Endometrial microvascular endothelial cells (primary cell): ENCODE measurements around the gene TNFRSF1A. TPM values are rescaled to one million over a fixed set of nuclear protein-coding genes. Genes with fewer than 3 reads are reported as not detected.
"Not testable (repeated sequence)": the region's sequence is repeated elsewhere in the genome, so short reads cannot be mapped to it uniquely, and the experiment has no call there.

ENCODE experiments used
- in situ Hi-C: cut with HindIII; loops from 2 replicates; pipeline ENCODE4 v1.10.0; 2017; ENCODE audit warnings: low sequenced_read_pairs, low pct_unique_long_range_greater_than_20kb; ENCODE audit errors: inconsistent ontology term
- total RNA-seq: library from RNA; depleted of rRNA; stranded (reverse); fragments of >200 nt; gene quantifications from one replicate; pipeline ENCODE4 v1.2.3, GENCODE V29; 2015; ENCODE audit errors: inconsistent ontology term

TNFRSF1A gene
- total RNA-seq, 1 donor from 2014 or later = 254 TPM

DNA sequence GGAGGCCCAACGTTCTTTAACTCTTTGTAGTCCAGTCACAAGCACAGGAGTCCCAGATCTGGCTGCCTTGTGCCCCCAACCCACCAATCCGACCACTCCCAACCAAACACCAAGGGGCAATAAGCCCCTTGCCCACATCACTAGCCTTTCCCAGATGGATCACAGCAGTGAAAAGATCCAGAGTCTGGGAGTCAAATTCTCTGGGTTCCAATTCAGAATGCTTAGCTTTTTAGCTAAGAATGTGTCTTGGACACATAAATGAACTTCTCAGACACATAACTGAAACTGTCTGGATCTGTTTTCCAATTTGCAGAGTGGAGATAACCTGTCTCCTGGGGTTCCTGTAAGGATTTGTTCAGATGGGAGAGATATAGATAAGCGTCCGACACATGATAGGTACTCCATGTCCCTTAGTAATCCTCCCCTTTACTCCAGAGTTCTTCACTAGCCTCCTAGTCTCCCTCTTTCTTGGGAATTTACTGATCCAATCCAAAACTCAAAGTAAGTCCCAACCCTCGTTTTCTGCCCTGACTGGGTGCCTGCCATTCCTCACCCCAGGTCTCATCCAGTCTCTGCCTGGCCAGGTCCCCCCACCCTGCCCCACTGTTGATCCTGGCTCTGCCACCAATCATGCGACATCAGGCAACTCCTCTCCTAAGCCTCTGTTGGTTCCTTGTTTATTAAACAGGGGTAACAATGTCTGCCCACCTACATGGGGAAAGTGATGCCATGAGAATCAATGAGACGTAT lies 439 bp upstream of the TNFRSF1A start:
- in situ Hi-C loops = no loop called here

DNA sequence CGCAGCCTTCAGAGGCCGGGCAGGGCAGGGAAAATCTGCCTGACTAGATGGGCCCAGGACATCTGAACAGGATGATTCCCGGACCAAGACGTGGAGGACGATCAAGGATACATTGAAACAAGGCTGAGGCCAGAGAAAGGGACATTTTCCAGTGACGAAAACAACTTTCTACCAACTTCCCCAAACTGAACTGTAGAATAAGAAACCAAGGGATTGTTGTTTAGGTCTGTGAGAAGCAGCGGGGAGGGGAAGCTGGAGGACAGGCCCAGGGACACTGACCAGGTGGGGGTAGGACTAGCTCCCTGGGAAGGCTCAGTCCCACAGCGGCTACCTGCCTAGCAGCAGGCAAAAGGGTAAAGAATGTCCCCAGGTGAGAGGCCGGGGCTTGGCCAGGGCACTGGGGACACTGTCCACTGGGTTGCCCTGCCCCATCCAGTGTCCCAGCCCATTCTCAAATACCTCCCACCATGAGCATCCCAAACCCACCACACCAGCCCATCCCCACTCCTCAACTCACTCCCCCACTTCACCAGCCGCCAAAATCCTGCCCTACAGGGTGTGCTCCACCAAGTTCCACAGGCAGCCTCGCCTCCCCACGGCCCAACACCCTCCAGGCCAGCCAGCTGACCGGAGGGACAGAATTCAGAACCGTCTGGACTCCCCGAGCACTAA lies 995 bp downstream of the TNFRSF1A start:
- in situ Hi-C loops = no loop called here

DNA sequence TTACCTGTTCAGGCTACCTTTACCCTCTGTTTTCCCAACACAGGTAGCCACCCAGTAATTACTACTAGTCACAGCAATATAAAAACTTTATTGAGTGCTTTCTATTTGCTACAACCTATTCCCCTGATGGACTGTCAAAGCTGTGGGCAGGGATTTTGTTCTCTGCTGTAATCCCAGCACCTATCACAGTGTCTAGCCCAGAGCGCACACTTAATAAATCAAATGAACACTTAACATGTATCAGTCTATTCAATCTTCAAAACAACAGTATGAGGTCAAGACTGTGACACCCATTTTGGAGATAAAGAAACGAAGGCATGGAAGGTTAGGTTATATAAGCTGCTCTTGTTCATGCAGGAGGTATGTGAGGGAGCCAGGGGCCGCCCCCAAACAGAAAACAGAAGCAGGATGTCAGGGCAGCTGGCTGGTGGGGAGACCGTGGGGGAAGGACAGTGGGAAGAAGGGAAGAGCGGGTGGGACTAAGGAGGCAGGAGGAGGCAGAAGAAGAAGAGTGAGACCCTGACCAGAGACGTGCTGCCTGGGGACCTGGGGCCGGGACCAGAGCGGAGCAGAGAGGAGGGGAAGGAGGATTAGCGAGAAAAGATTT lies 1.7 kb downstream of the TNFRSF1A start:
- in situ Hi-C loops = no loop called here

DNA sequence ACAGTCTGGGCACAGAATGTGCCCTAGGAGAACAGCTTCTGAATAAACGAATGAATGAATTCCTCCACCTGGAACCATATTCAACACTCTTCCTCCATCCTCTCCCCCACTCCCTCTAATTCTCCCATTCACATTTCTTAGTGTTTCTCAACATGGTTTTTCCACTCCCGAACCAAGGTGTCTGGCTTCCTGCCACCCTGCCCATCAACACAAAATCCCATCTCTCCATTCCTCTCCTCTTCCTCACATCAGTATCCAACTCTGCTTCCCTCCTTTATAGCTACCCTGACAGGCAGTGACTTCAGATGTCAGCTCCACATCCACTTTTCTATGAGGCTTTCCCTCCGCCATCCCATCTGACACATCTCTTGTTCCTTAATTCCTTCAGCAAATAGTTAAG lies 2.9 kb downstream of the TNFRSF1A start:
- in situ Hi-C loops = no loop called here

DNA sequence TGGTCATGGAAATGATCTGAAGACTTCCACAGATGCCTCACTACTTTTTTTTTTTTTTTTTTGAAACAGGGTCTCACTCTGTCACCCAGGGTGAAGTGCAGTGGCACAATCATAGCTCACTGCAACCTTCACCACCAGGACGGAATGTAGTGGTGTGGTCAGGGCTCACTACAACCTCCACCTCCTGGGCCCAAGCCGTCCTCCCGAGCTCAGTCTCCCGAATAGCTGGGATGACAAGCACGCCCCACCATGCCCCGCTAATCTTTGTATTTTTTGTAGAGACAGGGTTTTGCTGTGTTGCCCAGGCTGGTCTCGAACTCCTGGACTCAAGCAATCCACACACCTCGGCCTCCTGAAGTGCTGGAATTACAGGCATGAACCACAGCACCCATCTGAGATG lies 3.3 kb downstream of the TNFRSF1A start:
- in situ Hi-C loops = not testable (repeated sequence)

DNA sequence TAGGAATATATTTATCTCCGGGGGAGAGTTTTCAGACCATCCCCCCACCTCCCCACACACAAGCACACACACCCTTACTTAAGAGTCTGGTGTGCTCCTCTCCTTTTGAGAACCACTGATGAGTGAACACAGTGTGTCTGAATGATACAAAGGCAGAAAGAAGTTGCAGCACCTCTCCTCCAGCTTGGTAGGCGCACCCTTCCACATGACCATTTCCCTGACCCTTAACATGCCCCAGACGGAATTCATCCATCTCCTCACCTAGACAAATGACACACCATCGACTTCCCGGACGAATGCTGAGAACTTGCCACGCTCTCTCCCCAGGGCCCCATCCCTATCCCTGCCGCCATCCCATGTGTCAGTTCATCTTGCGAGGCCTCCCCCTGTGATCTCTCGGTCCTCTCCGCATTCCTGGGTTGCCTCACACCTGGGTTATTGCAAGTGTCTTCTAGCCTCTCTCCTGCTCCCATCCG lies 3.9 kb downstream of the TNFRSF1A start:
- in situ Hi-C loops = no loop called here

DNA sequence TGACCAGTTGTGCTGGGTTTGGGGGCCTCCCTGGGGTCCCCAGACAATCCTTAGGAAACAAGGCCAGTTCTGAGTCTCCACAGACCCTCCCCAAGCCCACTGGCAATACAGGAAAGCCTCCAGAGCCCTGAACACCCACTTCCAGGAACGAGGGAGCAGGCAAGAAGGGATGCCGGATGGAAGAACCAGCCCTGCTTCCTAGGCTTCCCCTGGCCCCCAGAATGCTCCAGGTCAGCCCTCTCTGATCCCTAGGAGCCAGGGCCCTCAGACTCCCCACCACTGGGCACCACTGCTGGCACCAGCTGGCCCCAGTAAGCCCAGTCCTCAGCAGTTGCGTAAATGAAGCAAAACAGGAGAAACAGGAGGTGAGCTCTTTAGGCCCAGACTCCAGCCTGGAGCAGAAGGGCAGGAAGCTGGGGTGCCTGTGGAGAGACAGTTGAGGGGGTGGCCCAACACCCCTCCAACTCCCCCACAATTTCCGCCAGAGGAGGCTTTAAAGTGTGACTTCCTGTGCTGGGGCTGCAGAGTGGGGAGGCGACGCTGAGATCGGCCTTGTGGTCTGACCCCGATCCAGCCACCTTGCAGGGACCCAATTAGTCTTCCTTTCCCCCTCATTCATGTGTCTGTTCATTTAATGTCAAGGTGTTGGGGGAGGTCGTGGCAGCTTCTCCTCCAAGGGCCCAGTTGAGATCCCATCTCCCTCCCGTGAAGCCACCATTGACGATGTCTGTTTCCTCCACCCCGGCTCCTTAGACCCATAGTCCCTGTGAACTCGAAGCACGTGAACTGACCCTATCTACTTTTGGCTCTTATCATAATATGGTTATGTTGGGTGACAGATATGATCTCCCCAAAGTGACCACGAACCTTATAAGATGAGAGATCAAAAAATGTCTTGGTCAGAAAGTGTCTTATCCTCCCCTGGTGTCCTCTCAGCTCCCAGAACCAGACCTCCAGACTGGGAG lies 4.7 kb downstream of the TNFRSF1A start:
- in situ Hi-C loops = no loop called here

DNA sequence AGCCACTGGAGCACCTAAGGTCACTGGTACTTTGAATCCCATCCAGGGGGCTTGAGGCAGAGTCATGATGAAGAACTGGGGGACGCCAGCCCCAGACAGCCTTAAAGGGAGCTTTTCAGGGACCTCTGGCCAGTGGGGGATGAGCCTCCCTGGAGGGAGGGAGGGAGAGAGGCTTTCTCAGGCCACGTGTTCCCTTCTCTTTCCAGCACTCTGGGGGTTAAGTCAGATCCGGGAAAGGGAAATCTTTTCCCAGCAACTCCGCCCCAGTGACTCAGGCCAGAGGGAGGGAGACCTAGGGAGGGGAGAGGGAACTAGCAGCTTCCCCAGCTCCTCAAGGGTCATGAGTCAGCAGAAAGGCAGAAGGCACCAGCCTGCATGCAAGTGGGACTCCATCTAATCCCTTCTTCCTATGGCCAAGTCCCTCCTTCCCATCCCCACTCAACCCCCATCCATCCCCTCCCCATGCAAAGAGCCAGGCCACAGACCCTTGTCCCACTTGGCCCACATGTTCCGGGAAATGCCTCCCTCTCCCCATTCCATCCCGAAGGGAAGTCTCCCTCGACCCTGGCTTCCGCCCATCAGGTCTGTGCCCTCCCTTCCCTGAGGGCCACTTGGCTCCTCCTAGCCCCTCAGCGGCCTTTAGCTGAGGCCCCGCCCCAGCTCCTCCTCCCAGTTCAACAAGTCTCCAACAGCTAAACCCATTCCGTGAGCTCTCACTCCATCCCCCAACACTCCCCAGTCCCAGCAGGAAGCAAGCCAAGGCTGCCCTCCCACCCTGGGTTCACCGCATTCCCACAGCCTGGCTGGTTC lies 5.6 kb downstream of the TNFRSF1A start:
- in situ Hi-C loops = no loop called here

DNA sequence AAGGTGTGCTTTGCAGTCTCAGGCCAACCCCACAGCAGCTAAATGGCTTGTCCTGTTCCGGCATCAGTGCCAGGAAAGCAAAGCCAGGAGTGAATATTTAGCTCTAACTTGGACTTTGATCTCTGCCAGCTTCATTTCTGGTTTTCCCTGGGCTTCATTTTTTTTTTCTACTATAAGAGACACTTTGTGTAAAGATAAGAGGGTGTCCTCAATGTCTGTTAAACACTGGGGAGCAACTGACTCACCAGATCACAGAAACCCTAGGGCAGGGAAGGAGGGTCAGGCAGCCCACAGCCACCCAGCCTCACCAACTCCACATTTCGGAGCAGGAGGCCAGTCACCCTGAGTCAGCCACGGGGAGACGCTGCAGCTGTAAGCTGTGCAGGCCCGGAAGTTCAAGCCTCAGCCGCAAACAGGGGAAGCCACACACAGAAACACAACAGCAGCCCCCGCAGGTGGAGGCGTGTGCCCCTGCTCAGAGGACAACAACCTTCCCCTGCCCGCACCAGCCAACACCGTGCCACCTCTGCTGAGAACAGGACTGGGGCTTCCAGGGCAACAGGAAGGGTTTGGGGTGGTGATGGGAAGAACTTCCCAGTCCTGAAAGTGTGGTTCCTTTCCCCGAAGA lies 6.3 kb downstream of the TNFRSF1A start:
- in situ Hi-C loops = no loop called here

DNA sequence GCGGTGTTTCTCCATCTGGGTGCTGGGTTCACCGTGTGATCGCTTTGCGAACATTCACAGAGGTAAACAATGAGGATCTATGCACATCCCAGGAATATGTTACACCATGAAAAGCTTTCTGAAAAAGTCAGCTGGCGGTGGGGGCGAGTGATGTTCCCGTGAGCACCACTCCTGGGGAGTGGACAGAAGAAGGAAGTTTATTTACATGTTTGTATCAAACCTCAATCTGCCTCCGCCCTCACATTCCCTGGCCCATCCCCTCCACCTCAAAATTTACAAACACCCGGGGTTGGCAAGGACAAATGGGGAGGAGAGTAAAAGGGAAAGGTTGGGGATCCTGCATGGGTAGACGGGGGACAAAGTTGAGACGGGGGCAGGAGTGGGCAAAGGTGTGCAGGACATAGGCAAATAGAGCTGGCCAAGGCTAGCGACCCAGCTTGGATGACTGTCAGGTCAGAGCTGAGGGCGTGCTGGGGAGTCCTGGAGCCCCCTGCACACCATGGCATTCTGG lies 6.9 kb downstream of the TNFRSF1A start:
- in situ Hi-C loops = no loop called here

DNA sequence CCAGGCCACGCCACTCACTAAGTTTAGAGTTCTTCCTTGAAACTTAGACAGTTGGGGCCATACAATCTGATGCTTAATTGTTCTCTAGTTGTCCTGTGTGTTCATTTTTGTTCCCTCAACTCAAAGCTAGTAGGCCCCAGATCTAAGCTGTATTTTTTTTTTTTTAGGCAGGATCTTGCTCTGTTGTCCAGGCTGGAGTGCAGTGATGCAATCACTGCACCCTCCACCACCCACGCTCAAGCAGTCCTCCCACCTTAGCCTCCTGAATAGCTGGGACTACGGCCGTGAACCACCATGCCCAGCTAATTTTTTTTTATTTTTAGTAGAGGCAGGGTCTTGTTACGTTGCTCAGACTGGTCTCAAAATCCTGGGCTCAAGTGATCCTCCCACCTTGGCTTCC lies 7.5 kb downstream of the TNFRSF1A start:
- in situ Hi-C loops = no loop called here

DNA sequence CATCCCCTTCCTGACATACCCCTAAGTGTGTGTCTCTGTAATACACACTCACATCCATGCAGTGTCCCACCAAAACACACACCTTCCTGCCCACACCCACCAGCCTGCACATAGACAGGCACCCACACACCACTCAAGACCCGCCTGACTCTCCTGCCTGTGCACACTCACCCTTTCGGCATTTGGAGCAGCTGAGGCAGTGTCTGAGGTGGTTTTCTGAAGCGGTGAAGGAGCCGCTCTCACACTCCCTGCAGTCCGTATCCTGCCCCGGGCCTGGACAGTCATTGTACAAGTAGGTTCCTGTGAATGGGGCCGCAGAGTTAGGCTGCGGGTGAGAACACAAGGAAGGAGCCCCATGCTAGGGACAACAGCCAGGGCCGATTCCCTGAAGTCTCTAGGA lies 8.3 kb downstream of the TNFRSF1A start:
- in situ Hi-C loops = no loop called here

DNA sequence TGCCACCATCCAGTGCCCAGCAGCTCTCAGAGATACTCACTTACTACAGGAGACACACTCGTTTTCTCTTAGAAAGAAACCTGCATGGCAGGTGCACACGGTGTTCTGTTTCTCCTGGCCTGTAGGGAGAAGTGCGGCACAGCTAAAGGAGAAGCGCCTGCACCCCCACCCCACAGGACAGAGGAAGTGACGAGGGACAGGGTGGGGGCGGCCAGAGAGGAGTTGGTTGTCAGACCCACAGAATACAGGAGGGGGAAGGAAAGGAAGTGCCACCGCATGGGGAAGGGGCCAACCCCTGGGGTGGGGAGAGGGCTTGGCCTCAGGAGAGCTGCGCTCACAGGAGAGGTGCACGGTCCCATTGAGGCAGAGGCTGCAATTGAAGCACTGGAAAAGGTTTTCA lies 8.8 kb downstream of the TNFRSF1A start:
- in situ Hi-C loops = no loop called here

DNA sequence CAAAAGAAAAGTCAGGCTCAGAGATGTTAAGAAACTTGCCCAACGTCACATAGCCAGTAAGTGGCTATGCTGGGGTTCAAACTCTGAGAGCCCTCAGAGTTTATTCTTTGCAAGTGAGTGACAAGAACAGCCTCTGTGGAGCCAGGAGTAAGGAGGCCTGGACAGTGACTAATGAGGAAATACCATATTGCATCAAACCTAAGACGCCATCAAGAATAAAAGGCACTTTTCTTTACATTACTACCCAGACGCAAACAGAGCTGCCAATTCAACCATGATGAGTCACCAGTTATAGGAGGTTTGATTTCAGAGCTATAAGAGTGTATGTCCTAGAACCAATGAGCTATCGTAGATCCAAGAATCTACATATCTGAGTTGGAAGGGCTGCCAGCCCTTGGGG lies 9.4 kb downstream of the TNFRSF1A start:
- in situ Hi-C loops = no loop called here

DNA sequence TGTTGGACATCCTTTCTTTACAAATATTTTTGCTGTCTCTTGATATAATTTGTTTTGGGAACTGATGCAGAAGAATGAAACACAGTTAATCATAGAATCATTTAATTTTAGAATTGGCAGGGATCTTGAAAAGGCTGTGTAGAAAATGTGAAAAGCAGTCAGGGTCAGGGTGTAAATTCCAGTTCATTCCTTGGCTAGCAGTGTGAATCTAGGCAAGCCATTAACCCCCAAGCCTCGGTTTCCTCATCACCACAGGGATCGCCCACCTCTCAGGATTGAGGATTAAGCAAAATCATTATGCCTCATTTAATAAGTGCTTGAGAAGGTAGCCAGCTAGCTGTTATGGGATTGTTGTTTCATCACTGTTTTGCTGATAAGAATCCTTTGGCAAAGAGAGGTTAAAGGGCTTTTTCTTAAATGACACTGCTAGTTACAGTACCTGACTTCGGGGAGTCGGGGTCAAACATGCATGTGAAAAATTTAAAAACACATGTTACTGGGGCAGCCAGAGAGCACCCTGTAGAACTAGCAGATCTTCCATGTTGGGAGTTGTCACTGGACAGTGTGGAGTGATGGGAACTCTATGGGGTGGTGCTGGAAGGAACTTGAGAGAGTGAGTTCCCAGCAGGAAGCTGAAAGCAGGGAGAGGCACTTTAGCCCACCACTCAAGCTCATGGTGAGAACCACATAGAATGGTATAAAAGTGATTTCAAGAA lies 10.7 kb downstream of the TNFRSF1A start:
- in situ Hi-C loops = no loop called here

DNA sequence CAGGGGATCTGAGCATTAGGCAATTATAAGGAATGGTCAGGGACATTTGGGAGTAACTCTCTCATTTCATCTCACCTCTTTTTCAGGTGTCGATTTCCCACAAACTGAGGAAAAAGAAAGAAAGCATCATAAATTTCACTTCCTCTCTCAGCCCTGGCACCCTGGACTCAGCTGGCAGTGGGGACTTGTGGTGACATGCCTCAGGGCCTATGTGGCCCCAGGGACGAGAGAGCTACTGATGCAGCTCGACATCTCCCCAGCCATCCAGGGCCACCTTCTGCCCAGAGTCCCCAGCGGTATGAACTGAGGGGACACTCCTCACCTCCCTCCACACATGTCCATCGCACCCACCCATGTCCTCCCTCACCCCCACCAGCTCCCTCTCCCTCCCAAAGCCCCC lies 11.7 kb downstream of the TNFRSF1A start:
- in situ Hi-C loops = no loop called here

DNA sequence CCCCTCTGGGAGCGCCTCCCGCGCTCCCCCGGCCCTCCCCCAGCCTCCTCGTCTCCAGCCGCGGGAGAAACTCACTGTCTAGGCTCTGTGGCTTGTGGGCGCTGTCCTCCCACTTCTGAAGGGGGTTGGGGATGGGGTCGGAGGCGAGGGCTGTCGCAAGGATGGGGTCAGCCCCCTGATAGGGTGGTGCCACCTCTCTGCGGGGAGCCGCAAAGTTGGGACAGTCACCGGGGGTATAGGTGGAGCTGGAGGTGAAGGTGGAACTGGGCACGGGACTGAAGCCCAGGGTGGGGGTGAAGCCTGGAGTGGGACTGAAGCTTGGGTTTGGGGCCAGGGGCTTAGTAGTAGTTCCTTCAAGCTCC lies 12.2 kb downstream of the TNFRSF1A start:
- in situ Hi-C loops = no loop called here
